MCF 10A (cell line): Measurements from ENCODE around the gene TMC3. TPM values are rescaled to one million over a fixed set of nuclear protein-coding genes. Genes with fewer than 3 reads are reported as not detected.

Experiments
- BruUV-seq: library from RNA; stranded (reverse); fragments of 400-500 nt; replicated peaks from 2 replicates; lab custom pipeline; 2021; lab: Mats Ljungman, UMichigan
- CTCF ChIA-PET: fragments of 300-600 bp; sonication (Branson Sonifier 250); formaldehyde crosslinking; extraction: SDS; loops from one replicate; lab custom pipeline; 2021; ENCODE audit warnings: antibody characterized with exemption, inconsistent platforms; lab: Yijun Ruan, JAX
- POLR2A ChIA-PET: fragments of 300-600, 350-650 bp; sonication (Branson Sonifier 250); formaldehyde crosslinking; extraction: SDS; loops from one replicate; lab custom pipeline; 2020; ENCODE audit warnings: antibody characterized with exemption, inconsistent platforms; lab: Yijun Ruan, JAX
- DNase-seq: peaks from one replicate; pipeline ENCODE4 v3.0.0-alpha.2; 2018; ENCODE audit not compliant: unreplicated experiment
- H3K27ac Mint-ChIP-seq: one replicate; pipeline ENCODE4 v1.8.0; 2022; ENCODE audit warnings: mild to moderate bottlenecking, low read depth, mixed read lengths; ENCODE audit not compliant: unreplicated experiment
- H3K27me3 Mint-ChIP-seq: one replicate; pipeline ENCODE4 v1.8.0; 2022; ENCODE audit warnings: mixed read lengths; ENCODE audit not compliant: insufficient read depth, unreplicated experiment
- H3K36me3 Mint-ChIP-seq: one replicate; pipeline ENCODE4 v1.8.0; 2022; ENCODE audit warnings: mild to moderate bottlenecking, moderate library complexity, mixed read lengths; ENCODE audit not compliant: insufficient read depth, unreplicated experiment
- H3K4me1 Mint-ChIP-seq: one replicate; pipeline ENCODE4 v1.8.0; 2022; ENCODE audit warnings: mixed read lengths; ENCODE audit not compliant: insufficient read depth, unreplicated experiment
- H3K4me3 Mint-ChIP-seq: one replicate; pipeline ENCODE4 v1.8.0; 2022; ENCODE audit warnings: mild to moderate bottlenecking, moderate library complexity, mixed read lengths; ENCODE audit not compliant: unreplicated experiment
- H3K9me3 Mint-ChIP-seq: one replicate; pipeline ENCODE4 v1.8.0; 2022; ENCODE audit warnings: mixed read lengths; ENCODE audit not compliant: unreplicated experiment
- CTCF ChIP-seq: fragments of 200-600 bp; IDR thresholded peaks from one replicate; pipeline ENCODE4 v1.8.0; 2022; ENCODE audit warnings: antibody characterized with exemption, mild to moderate bottlenecking; ENCODE audit not compliant: unreplicated experiment
- intact Hi-C: fragments of 100-400 bp; cut with micrococcal nuclease; formaldehyde crosslinking; loops from 2 replicates; pipeline ENCODE4 v1.14.1; 2022
- total RNA-seq: library from RNA; stranded (reverse); gene quantifications from 2 replicates; pipeline ENCODE4 v1.2.3, GENCODE V29; 2022

TMC3 gene
- total RNA-seq, 1 experiment from 2014 or later: not detected

GRCh38 chr15:81296186-81296585, 77.8 kb downstream of the TMC3 start:
- Mint-ChIP-seq H3K27me3 (no peaks in the 10 kb centered on the region), H3K4me1 (peaks cover 22% of the 10 kb centered on the region), H3K27ac (no peak overlapping the region), H3K36me3 (no peaks in the 10 kb centered on the region), H3K4me3 (no peak overlapping the region), H3K9me3 (no peaks in the 10 kb centered on the region)
- POLR2A ChIA-PET: interaction anchor here (1.7 to 1.8 kb wide), 2 partner anchors 16 to 102 kb away, joined by 3 to 8 read pairs; no protein-coding TSS in a partner anchor
- intact Hi-C loops: no loop called here
- BruUV-seq: no TSS peak
- TF ChIP-seq CTCF: no peak
- DNase-seq: no peak
- CTCF ChIA-PET: interaction anchor here (1.0 to 1.3 kb wide), 4 partner anchors 10 to 33 kb away, joined by 3 read pairs; no protein-coding TSS in a partner anchor

GRCh38 chr15:81295486-81296121, 78.4 kb downstream of the TMC3 start:
- BruUV-seq: no TSS peak
- no peaks in the 10 kb centered on the region for H3K36me3 Mint-ChIP-seq
- intact Hi-C loops: no loop called here
- H3K27me3 Mint-ChIP-seq: no peaks in the 10 kb centered on the region
- POLR2A ChIA-PET: interaction anchor here (0.6 to 0.9 kb wide), 3 partner anchors 14 to 42 kb away, joined by 3 to 4 read pairs (median 3); partner anchors contain the start of gene STARD5
- peaks cover 22% of the 10 kb centered on the region for H3K4me1 Mint-ChIP-seq
- no peak for DNase-seq
- H3K27ac Mint-ChIP-seq: no peak overlapping the region
- CTCF ChIA-PET: interaction anchor here (0.6 to 1.3 kb wide), 5 partner anchors 10 to 105 kb away, joined by 3 to 4 read pairs (median 3); no protein-coding TSS in a partner anchor
- H3K9me3 Mint-ChIP-seq: no peaks in the 10 kb centered on the region
- TF ChIP-seq CTCF: no peak
- H3K4me3 Mint-ChIP-seq: no peak overlapping the region

GRCh38 chr15:81294516-81294880, 79.5 kb downstream of the TMC3 start:
- Mint-ChIP-seq H3K9me3 (no peaks in the 10 kb centered on the region), H3K36me3 (no peaks in the 10 kb centered on the region), H3K27me3 (no peaks in the 10 kb centered on the region), H3K27ac (no peak overlapping the region), H3K4me3 (no peak overlapping the region), H3K4me1 (peaks cover 22% of the 10 kb centered on the region)
- ChIA-PET POLR2A (no interaction called here), CTCF (no interaction called here)
- intact Hi-C loops: no loop called here
- BruUV-seq: no TSS peak
- TF ChIP-seq CTCF: no peak
- DNase-seq: no peak

GRCh38 chr15:81293728-81294515, 80.1 kb downstream of the TMC3 start:
- CTCF ChIA-PET: interaction anchor here (1.7 kb wide), 1 partner anchor 18 kb away, joined by 5 read pairs; no protein-coding TSS in a partner anchor
- BruUV-seq: no TSS peak
- H3K9me3 Mint-ChIP-seq: no peaks in the 10 kb centered on the region

More at GRCh38 chr15:81293728-81294515, 80.1 kb downstream of the TMC3 start:
- POLR2A ChIA-PET: no interaction called here
- intact Hi-C loops: no loop called here
- peaks cover 22% of the 10 kb centered on the region for H3K4me1 Mint-ChIP-seq
- H3K36me3 Mint-ChIP-seq: no peaks in the 10 kb centered on the region
- no peak for DNase-seq
- no peaks in the 10 kb centered on the region for H3K27me3 Mint-ChIP-seq
- H3K4me3 Mint-ChIP-seq: no peak overlapping the region
- no peak for TF ChIP-seq CTCF
- no peak overlapping the region for H3K27ac Mint-ChIP-seq
